GM12878 (cell line): ENCODE measurements around the gene CDKL5. TPM values are rescaled to one million over a fixed set of nuclear protein-coding genes. Genes with fewer than 3 reads are reported as not detected.

Source experiments
- ATAC-seq: fragments of 200-7000 bp; cut with Tn5 transposase; 3 replicates; pipeline ENCODE4 v1.9.1; 2020; ENCODE audit warnings: mild to moderate bottlenecking, moderate library complexity
- BruUV-seq: library from RNA; stranded (reverse); fragments of 400-500 nt; replicated peaks from 2 replicates; lab custom pipeline; 2021; lab: Mats Ljungman, UMichigan
- CTCF ChIA-PET: fragments of 300-600 bp; sonication (Branson Sonifier 250); formaldehyde crosslinking; extraction: SDS; loops from one replicate; lab custom pipeline; 2021; ENCODE audit warnings: inconsistent platforms; lab: Yijun Ruan, JAX
- POLR2A ChIA-PET: fragments of 350-600 bp; formaldehyde crosslinking; extraction: SDS; loops from one replicate; lab custom pipeline; 2021; ENCODE audit warnings: inconsistent platforms; lab: Charles Lee
- RAD21 ChIA-PET: fragments of 300-600 bp; sonication (Branson Sonifier 250); formaldehyde crosslinking; loops from one replicate; lab custom pipeline; 2023; ENCODE audit warnings: antibody characterized with exemption; ENCODE audit not compliant: unreplicated experiment; lab: Charles Lee
- SMC1A ChIA-PET: fragments of 300-600 bp; sonication (Branson Sonifier 250); formaldehyde crosslinking; loops from one replicate; lab custom pipeline; 2023; ENCODE audit not compliant: unreplicated experiment, uncharacterized antibody; lab: Charles Lee
- DNase-seq: peaks from one replicate; pipeline ENCODE4 v3.0.0-alpha.2; 2011; ENCODE audit warnings: low read depth, low spot score
- FAIRE-seq: peaks from 3 replicates; lab custom pipeline; 2011; peaks lifted over from hg19 to GRCh38; lab: Jason Lieb, UNC
- H2AFZ ChIP-seq: 2 replicates; pipeline ENCODE4 v1.6.0; 2011; ENCODE audit warnings: low read depth, low read length, control low read depth; ENCODE audit not compliant: control insufficient read depth
- H3K27ac ChIP-seq: 2 replicates; pipeline ENCODE4 v1.5.1; 2011; ENCODE audit warnings: control low read depth; ENCODE audit not compliant: control insufficient read depth, insufficient read depth
- H3K27me3 ChIP-seq, 2 experiments: replicated peaks in 1 of 2; 2 replicates each; pipeline versions ENCODE4 v1.6.0 to v1.6.1; 2011; ENCODE audit warnings: low read length in 1 of 2; ENCODE audit not compliant: control insufficient read depth in 2 of 2, insufficient read depth in 2 of 2
- H3K36me3 ChIP-seq, 2 experiments: 2 replicates each; pipeline ENCODE4 v1.5.1; 2011; ENCODE audit warnings: low read length in 1 of 2; ENCODE audit not compliant: control insufficient read depth in 2 of 2, insufficient read depth in 2 of 2
- H3K4me1 ChIP-seq: 2 replicates; pipeline ENCODE4 v1.6.1; 2011; ENCODE audit warnings: mild to moderate bottlenecking, low read length, moderate library complexity, mixed read lengths; ENCODE audit not compliant: control insufficient read depth, insufficient read depth
- H3K4me2 ChIP-seq: 2 replicates; pipeline ENCODE4 v1.6.0; 2011; ENCODE audit warnings: control low read depth; ENCODE audit not compliant: control insufficient read depth, insufficient read depth
- H3K4me3 ChIP-seq: fragments of 200-600 bp; sonication (generic); 2 replicates; pipeline ENCODE4 v1.5.1; 2016
- H3K79me2 ChIP-seq: 2 replicates; pipeline ENCODE4 v1.6.0; 2011; ENCODE audit warnings: low read length; ENCODE audit not compliant: control insufficient read depth, insufficient read depth
- H3K9ac ChIP-seq: 2 replicates; pipeline ENCODE4 v1.8.0; 2011; ENCODE audit warnings: low read length, control low read depth, mixed read lengths; ENCODE audit not compliant: control insufficient read depth, insufficient read depth
- H3K9me3 ChIP-seq: replicated peaks from 3 replicates; pipeline ENCODE4 v1.5.1; 2011; ENCODE audit warnings: mild to moderate bottlenecking, low read length; ENCODE audit not compliant: control insufficient read depth, insufficient read depth
- H4K20me1 ChIP-seq: 2 replicates; pipeline ENCODE4 v1.6.0; 2011; ENCODE audit not compliant: control insufficient read depth, insufficient read depth
- CEBPB ChIP-seq, 2 experiments: fragments of 150-350 bp in 1 of 2; IDR thresholded peaks; 2 replicates each; pipeline ENCODE4 v1.6.1; 2012 to 2014; ENCODE audit warnings: low read depth in 2 of 2, low read length in 2 of 2, borderline replicate concordance in 1 of 2, inconsistent platforms in 1 of 2
- EGR1 ChIP-seq, 2 experiments: IDR thresholded peaks; 1 replicate in 1 of 2; 2 replicates in 1 of 2; pipeline ENCODE4 v1.6.1; 2011 to 2012; ENCODE audit warnings: low read depth in 2 of 2, low read length in 2 of 2, borderline replicate concordance in 1 of 2, mild to moderate bottlenecking in 1 of 2, moderate library complexity in 1 of 2
- ESRRA ChIP-seq: IDR thresholded peaks from 2 replicates; pipeline ENCODE4 v1.6.1; 2012; ENCODE audit warnings: mild to moderate bottlenecking, low read length, improper control_type of control experiment
- SREBF1 ChIP-seq: IDR thresholded peaks from 2 replicates; pipeline ENCODE4 v1.6.1; 2012; ENCODE audit warnings: mild to moderate bottlenecking, low read length
- ZBTB4 ChIP-seq: fragments of 450-650 bp; formaldehyde crosslinking; IDR thresholded peaks from 2 replicates; pipeline ENCODE4 v1.4.0; 2022; ENCODE audit warnings: mild to moderate bottlenecking, moderate library complexity
- WGBS: methylation state at CpG from one replicate; pipeline ENCODE4 v1.1.6; 2016; ENCODE audit warnings: low lambda C conversion rate; ENCODE audit not compliant: insufficient replicate concordance, insufficient coverage; ENCODE audit errors: missing lambda C conversion rate; 5-methylcytosine and 5-hydroxymethylcytosine counted together
- in situ Hi-C: fragments of 300-500 bp; cut with MboI; formaldehyde crosslinking; loops from 9 replicates; pipeline ENCODE4 v1.14.3; 2018; ENCODE audit warnings: mixed read lengths
- intact Hi-C: fragments of 100-400 bp; cut with micrococcal nuclease; formaldehyde crosslinking; loops from one replicate; pipeline ENCODE4 v1.14.2; 2022; ENCODE audit not compliant: unreplicated experiment
- polyA plus RNA-seq, 11 experiments: library from polyadenylated mRNA; depleted of rRNA in 4 of 11; unstranded in 6 of 11; stranded (reverse) in 5 of 11; fragments of >200 nt; fragmentation: Nextera tagmentation in 4 of 11; fragmentation: Illumina TruSeq in 1 of 11; extraction: Ambion mirVana in 4 of 11; extraction: Trizol in 1 of 11; gene quantifications; 1 replicate in 1 of 11; 2 replicates in 10 of 11; pipeline versions ENCODE4 v1.2.1 to v1.2.3, GENCODE V29; 2011 to 2016; ENCODE audit warnings: inconsistent platforms in 2 of 11, missing spikeins in 2 of 11, low read depth in 1 of 11
- total RNA-seq, 4 experiments: library from RNA; depleted of rRNA in 3 of 4; stranded (reverse); fragments of >200 nt in 3 of 4; fragmentation: Illumina TruSeq in 1 of 4; extraction: Trizol in 1 of 4; gene quantifications; 2 replicates each; pipeline versions ENCODE4 v1.2.1 to v1.2.3, GENCODE V29; 2013 to 2021
- TF ChIP-seq, protein P1 (sequence below): IDR thresholded peaks from 2 replicates; pipeline ENCODE4 v1.6.1; 2012; ENCODE audit warnings: mild to moderate bottlenecking, low read depth, low read length

The CDKL5 gene
- total and polyA plus RNA-seq, 10 of the 15 experiments (the other 5 are each of a cell fraction or from before 2014, with no cell fraction given) = 1.4 to 14.5 (median 6.3) TPM

DNA sequence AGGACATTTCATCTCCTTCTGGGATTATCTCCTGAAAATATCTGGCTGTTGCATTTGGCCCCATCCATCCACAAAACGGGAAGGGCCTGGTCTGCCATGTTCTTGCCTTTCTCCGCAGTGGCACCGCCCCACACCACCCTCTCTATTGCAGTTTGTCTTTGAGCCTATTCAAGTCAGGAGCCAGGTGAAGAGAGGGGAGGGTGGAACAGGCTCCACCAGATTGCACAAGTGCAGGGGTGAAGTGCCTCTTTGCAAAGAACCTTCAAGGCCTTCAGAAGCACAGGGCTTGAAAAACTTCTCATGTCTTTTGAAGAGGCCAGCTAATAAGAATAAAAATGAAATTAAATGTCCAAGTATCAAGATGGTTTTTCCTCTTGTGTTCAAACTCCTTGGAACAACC, 217.8 kb downstream of the CDKL5 start:
- H3K27me3 ChIP-seq = no peaks in the 10 kb centered on the region
- CTCF ChIA-PET = no interaction called here
- ATAC-seq (no peak), DNase-seq (no peak), FAIRE-seq (no peak)
- H3K79me2 ChIP-seq = no peaks in the 10 kb centered on the region
- RAD21 ChIA-PET = no interaction called here
- SMC1A ChIA-PET = no interaction called here
- H2AFZ ChIP-seq = no peak overlapping the region
- no TSS peak for BruUV-seq
- POLR2A ChIA-PET = no interaction called here
- H3K36me3 ChIP-seq = no peaks in the 10 kb centered on the region
- TF ChIP-seq ESRRA (no peak), EGR1 (IDR thresholded peaks at IDR 0.05; ENCODE audit: borderline replicate concordance in 1 of 2, low read depth in 2 of 2, low read length in 2 of 2) (no peak)
- H4K20me1 ChIP-seq = no peaks in the 10 kb centered on the region
- intact Hi-C loops = no loop called here
- no peaks in the 10 kb centered on the region for H3K9me3 ChIP-seq
- H3K4me3 ChIP-seq = no peak overlapping the region
- in situ Hi-C loops = no loop called here
- H3K4me2 ChIP-seq = no peak overlapping the region
- H3K4me1 ChIP-seq = no peaks in the 10 kb centered on the region
- no peak overlapping the region for H3K9ac ChIP-seq
- no peak overlapping the region for H3K27ac ChIP-seq
- WGBS = 60% methylated on average over 3 of the region's 3 CpGs

DNA sequence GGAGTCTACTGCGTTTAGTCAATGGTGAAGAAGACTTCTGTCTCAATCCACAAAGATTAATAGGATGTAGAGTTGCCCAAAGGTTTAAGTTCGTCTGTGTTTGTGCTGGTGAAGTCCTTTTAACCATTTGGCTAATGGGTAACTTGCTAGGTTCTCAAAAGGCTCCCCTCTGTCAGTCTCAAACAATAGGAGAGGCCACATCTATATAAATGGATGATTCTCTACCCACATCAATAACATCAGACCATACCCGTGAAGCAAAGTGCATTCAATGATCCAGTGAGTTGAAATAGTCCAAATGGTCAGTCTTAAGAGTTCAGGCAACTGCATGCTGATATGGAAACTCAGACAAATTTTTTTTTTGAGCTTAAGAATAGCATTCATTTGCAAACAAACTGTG, 218.4 kb downstream of the CDKL5 start:
- no TSS peak for BruUV-seq
- FAIRE-seq (no peak), ATAC-seq (no peak), DNase-seq (no peak)
- H3K79me2 ChIP-seq = no peaks in the 10 kb centered on the region
- H3K4me2 ChIP-seq = no peak overlapping the region
- H3K4me1 ChIP-seq = no peaks in the 10 kb centered on the region
- H3K4me3 ChIP-seq = no peak overlapping the region
- intact Hi-C loops (no loop called here), in situ Hi-C loops (no loop called here)
- no peaks in the 10 kb centered on the region for H3K36me3 ChIP-seq
- 22% methylated on average over 3 of the region's 3 CpGs for WGBS
- no peak overlapping the region for H3K9ac ChIP-seq
- ChIA-PET SMC1A (no interaction called here), RAD21 (no interaction called here), POLR2A (no interaction called here), CTCF (interaction anchor here (1.0 kb wide), 1 partner anchor 12 kb away, joined by 3 read pairs; no protein-coding TSS in a partner anchor)
- no peak overlapping the region for H2AFZ ChIP-seq
- no peak for TF ChIP-seq ZBTB4 (CRISPR knock-in tag)
- TF ChIP-seq CEBPB (IDR thresholded peaks at IDR 0.05; ENCODE audit: borderline replicate concordance in 1 of 2, low read depth in 2 of 2, low read length in 2 of 2) = no peak
- no peak for TF ChIP-seq SREBF1
- TF ChIP-seq, protein P1, sequence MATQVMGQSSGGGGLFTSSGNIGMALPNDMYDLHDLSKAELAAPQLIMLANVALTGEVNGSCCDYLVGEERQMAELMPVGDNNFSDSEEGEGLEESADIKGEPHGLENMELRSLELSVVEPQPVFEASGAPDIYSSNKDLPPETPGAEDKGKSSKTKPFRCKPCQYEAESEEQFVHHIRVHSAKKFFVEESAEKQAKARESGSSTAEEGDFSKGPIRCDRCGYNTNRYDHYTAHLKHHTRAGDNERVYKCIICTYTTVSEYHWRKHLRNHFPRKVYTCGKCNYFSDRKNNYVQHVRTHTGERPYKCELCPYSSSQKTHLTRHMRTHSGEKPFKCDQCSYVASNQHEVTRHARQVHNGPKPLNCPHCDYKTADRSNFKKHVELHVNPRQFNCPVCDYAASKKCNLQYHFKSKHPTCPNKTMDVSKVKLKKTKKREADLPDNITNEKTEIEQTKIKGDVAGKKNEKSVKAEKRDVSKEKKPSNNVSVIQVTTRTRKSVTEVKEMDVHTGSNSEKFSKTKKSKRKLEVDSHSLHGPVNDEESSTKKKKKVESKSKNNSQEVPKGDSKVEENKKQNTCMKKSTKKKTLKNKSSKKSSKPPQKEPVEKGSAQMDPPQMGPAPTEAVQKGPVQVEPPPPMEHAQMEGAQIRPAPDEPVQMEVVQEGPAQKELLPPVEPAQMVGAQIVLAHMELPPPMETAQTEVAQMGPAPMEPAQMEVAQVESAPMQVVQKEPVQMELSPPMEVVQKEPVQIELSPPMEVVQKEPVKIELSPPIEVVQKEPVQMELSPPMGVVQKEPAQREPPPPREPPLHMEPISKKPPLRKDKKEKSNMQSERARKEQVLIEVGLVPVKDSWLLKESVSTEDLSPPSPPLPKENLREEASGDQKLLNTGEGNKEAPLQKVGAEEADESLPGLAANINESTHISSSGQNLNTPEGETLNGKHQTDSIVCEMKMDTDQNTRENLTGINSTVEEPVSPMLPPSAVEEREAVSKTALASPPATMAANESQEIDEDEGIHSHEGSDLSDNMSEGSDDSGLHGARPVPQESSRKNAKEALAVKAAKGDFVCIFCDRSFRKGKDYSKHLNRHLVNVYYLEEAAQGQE = no peak
- no peaks in the 10 kb centered on the region for H3K9me3 ChIP-seq
- no peak overlapping the region for H3K27ac ChIP-seq
- no peaks in the 10 kb centered on the region for H4K20me1 ChIP-seq
- no peaks in the 10 kb centered on the region for H3K27me3 ChIP-seq
